NT2/D1 (cell line): Measurements from ENCODE around the gene AHRR.

Source experiments
- SUZ12 ChIP-seq: IDR thresholded peaks from 2 replicates; pipeline ENCODE4 v1.6.1; 2011; ENCODE audit not compliant: insufficient read length, insufficient read depth; ENCODE audit errors: extremely low read depth
- YY1 ChIP-seq: IDR thresholded peaks from 2 replicates; pipeline ENCODE4 v1.6.1; 2011; ENCODE audit not compliant: insufficient read length, insufficient read depth
- ZNF274 ChIP-seq: IDR thresholded peaks from 2 replicates; pipeline ENCODE4 v1.6.1; 2011; ENCODE audit warnings: mild to moderate bottlenecking, low read depth, low read length

GRCh38 chr5:352639-353611 is 31.4 kb downstream of the AHRR start:
- no peak for TF ChIP-seq ZNF274
- TF ChIP-seq YY1 = no peak
- TF ChIP-seq SUZ12 = no peak
